ENCODE data around the gene SLC50A1.
"Not testable (repeated sequence)": the region's sequence is repeated elsewhere in the genome, so short reads cannot be mapped to it uniquely, and the experiment has no call there.

The SLC50A1 gene

DNA sequence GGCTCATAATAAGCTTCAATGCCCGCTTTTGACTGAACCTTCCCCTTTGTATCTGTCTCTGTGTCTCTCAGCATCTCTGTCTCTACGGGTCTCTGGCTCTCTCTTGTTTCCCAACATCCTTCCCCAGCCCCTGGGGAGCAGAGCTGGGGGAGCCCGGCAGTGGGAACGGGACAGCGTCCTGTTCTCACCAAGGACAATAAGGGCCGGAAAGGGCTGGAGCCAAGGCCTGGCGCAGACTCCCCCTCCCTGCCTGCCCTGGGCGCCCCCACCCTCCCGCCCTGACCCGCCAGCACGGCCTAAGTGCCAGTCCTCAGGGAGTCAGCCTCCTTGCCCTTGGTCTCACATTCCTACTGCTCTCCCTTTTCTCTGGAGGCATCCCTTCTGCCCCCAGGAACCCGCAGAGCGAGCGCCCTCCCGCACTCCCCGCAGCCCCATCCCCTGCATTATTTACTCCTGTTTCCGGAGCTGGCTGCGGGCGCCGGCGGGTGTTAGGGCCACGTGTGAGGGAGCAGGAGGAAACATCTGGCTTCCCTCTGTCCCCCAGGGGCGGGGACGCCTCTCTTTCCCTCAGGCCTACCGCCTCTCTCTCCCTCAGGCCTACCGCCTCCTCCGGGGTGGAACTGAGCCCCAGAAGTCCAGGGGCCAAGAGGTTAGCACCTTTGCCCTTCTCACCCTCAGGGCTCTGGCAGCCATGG, 31.0 kb downstream of the SLC50A1 start:
- H3K27ac ChIP-seq, result no peak overlapping the region
- TF ChIP-seq, protein P1, sequence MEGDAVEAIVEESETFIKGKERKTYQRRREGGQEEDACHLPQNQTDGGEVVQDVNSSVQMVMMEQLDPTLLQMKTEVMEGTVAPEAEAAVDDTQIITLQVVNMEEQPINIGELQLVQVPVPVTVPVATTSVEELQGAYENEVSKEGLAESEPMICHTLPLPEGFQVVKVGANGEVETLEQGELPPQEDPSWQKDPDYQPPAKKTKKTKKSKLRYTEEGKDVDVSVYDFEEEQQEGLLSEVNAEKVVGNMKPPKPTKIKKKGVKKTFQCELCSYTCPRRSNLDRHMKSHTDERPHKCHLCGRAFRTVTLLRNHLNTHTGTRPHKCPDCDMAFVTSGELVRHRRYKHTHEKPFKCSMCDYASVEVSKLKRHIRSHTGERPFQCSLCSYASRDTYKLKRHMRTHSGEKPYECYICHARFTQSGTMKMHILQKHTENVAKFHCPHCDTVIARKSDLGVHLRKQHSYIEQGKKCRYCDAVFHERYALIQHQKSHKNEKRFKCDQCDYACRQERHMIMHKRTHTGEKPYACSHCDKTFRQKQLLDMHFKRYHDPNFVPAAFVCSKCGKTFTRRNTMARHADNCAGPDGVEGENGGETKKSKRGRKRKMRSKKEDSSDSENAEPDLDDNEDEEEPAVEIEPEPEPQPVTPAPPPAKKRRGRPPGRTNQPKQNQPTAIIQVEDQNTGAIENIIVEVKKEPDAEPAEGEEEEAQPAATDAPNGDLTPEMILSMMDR (conservative IDR thresholded peaks at IDR 0.05), result no peak

- H3K27ac ChIP-seq, result no peak overlapping the region
- TF ChIP-seq, protein P1 (conservative IDR thresholded peaks at IDR 0.05), result peak; percentile 82
Observed at GRCh38 chr1:155167166-155168104, 31.8 kb downstream of the SLC50A1 start.

DNA sequence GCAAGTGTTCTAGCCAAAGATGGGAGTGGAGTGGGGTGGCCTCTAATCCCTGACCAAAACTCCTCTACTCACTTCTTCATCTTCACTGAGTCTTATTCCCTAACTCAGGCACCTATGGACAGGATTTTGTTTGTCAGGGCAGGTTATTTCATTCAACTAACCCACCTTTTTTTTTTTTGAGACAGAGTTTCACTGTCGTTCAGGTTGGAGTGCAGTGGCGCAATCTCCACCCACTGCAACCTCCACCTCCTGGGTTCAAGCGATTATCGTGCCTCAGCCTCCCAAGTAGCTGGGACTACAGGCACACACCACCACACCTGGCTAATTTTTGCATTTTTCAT, 32.4 kb downstream of the SLC50A1 start:
- not testable (repeated sequence) for H3K27ac ChIP-seq

DNA sequence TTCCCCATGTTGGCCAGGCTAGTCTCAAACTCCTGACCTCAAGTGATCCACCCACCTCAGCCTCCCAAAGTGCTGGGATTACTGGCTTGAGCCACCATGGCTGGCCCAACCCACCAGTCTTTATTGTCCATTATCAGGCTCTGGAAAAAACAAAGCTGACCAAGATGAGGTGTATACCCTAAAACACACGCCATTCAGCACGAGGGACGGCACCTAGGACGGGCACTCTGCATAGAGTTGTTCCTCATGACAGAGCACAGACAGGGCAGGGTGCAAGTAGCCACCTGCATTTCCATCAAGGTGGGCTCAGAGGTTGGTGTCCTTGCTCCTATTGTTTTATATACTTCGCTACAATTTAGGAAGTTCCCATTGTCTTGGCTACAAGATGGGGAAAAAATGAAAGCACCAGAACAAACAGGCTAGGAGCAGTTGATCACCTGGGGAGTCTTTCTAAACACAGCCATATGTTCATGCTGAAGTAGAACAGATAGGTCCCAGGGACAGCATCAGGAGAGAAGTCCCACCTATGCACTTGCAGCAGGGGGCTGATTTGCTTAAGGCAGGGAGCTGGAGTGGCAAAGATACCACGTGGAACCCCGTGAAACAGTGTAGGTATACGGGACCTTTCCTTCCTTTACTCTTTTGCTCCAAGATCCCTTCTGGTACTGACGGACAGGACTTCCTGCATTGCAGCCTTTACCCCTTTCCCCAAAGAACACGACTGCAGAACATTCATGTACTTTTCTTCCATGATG, 33.0 kb downstream of the SLC50A1 start:
- no peak overlapping the region for H3K27ac ChIP-seq
- TF ChIP-seq, protein P1 (conservative IDR thresholded peaks at IDR 0.05), result no peak

More for the DNA sequence above, 32.4 kb downstream of the SLC50A1 start:
- TF ChIP-seq, protein P1 (conservative IDR thresholded peaks at IDR 0.05), result peak; percentile 22

- TF ChIP-seq, protein P1 (conservative IDR thresholded peaks at IDR 0.05), result no peak
- no peak overlapping the region for H3K27ac ChIP-seq
Observed at GRCh38 chr1:155169541-155169940, 33.9 kb downstream of the SLC50A1 start.

GRCh38 chr1:155170101-155170785, 34.6 kb downstream of the SLC50A1 start:
- H3K27ac ChIP-seq, result no peak overlapping the region
- TF ChIP-seq, protein P1 (conservative IDR thresholded peaks at IDR 0.05), result no peak

Measured in VCaP (cell line).